Measurements from ENCODE around the gene SOCS3. TPM values are rescaled to one million over a fixed set of nuclear protein-coding genes. Genes with fewer than 3 reads are reported as not detected.
A peak's percentile ranks its signal among the peaks of the same experiment; 100 is the strongest.

Gene SOCS3
- polyA plus RNA-seq, 2 of the 4 experiments (the other 2 are of a cell fraction) = 13.5 to 14.7 TPM

DNA sequence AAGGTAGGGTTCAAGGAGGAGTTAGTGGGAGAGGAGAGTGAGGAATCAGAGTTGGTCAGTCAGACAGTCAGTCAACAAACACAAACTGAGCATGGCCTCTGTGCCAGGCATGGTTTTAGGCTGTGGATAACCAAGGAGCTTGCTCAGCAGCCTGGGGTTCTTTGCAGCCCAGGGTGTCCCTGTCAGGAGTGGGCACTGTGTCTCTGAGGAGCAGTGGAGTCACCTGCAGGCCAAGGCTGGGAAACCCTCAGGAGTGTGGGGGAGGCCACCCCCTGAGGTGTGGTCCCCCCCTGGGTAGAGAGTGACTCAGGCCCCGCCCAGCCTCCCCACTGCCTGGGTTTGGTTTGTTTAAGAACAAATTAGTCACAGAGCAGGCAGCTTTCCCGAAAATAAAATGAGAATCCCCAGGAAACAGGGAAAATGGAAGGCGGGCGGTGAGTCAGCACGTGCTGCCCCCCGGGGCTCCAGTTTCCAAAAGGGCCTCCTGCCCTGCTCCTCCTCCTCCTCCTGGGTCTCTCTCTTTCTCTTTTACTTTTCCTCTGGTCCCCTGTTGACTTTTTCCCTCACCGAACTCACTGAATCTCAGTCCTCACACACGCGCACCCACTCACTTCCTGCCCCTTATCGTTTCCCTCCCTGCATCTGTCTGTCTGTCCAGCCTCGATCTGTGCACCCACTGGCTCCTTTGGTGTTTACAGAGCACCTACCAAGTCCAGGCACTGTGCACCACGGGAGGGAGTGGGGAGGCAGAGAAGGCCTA lies 44.3 kb downstream of the SOCS3 start (continued):
- TF ChIP-seq EHMT2 (IDR thresholded peaks at IDR 0.05; ENCODE audit: low read depth) (no peak), EHF (CRISPR knock-in tag; IDR thresholded peaks at IDR 0.05) (peak; percentile 93), POLR2AphosphoS2 (conservative IDR thresholded peaks at IDR 0.05; ENCODE audit: low read length) (no peak), CBX8 (IDR thresholded peaks at IDR 0.05) (no peak), GATA3 (IDR thresholded peaks at IDR 0.05; ENCODE audit: borderline replicate concordance) (peak; percentile 94), ZC3H11A (IDR thresholded peaks at IDR 0.05) (no peak), JUN (IDR thresholded peaks at IDR 0.05) (peak; percentile 92 to 95), HEYL (CRISPR knock-in tag; IDR thresholded peaks at IDR 0.05) (peak; percentile 70; the same call in 1 of the 2 replicates), BHLHE40 (IDR thresholded peaks at IDR 0.05; ENCODE audit: low read depth, low read length) (peak; percentile 87), SREBF2 (IDR thresholded peaks at IDR 0.05) (peak; percentile 7; the same call in 1 of the 2 replicates), MAFK (IDR thresholded peaks at IDR 0.05; ENCODE audit: partially characterized antibody) (peak; percentile 69), FOSB (CRISPR knock-in tag; IDR thresholded peaks at IDR 0.05) (peak; percentile 89), RAD21 (conservative IDR thresholded peaks at IDR 0.05 in 1 of 2, IDR thresholded peaks at IDR 0.05 in 1 of 2) (peak; percentile 49 to 62)
- TF ChIP-seq, protein P1, sequence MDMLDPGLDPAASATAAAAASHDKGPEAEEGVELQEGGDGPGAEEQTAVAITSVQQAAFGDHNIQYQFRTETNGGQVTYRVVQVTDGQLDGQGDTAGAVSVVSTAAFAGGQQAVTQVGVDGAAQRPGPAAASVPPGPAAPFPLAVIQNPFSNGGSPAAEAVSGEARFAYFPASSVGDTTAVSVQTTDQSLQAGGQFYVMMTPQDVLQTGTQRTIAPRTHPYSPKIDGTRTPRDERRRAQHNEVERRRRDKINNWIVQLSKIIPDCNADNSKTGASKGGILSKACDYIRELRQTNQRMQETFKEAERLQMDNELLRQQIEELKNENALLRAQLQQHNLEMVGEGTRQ (IDR thresholded peaks at IDR 0.05) = peak; percentile 77
- TF ChIP-seq, protein P2, sequence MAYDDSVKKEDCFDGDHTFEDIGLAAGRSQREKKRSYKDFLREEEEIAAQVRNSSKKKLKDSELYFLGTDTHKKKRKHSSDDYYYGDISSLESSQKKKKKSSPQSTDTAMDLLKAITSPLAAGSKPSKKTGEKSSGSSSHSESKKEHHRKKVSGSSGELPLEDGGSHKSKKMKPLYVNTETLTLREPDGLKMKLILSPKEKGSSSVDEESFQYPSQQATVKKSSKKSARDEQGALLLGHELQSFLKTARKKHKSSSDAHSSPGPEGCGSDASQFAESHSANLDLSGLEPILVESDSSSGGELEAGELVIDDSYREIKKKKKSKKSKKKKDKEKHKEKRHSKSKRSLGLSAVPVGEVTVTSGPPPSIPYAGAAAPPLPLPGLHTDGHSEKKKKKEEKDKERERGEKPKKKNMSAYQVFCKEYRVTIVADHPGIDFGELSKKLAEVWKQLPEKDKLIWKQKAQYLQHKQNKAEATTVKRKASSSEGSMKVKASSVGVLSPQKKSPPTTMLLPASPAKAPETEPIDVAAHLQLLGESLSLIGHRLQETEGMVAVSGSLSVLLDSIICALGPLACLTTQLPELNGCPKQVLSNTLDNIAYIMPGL (CRISPR knock-in tag; IDR thresholded peaks at IDR 0.05; ENCODE audit: borderline replicate concordance) = 0 out of 2 replicates have a peak, but pooled peaks have one; percentile 32

DNA sequence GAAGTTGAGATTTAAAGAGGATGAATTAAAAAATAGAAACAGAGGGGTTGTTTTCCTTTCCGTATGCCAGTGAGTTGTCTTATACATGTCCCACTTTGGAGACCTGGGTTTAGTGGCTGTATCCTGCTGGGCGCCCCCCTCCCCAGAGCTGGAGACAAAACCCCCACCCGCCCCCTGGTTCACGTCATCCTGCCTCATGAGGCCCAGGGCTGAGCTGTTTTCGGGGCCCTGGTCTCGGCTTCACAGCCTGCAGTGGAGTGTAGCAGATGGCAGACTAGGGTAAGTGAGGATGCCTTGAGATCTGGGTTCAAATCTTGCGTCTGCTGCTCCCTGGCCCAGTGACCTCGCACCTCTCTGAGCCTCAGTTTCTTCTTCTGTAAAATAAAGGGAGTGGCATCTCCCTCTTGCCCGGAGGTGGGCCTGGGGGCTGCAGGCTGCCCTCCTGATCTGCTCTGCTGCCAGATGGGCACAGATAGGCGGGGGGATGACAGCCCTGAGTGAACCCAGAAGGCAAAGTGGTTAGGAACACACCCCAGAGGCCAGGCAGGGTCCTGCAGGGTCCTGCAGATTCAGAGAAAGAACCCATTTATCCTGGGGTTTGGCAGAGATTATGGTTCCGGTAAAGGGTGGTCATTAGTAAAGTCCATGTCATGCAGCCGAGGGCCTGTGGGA lies 45.1 kb downstream of the SOCS3 start:
- H3K4me3 ChIP-seq = peak overlapping the region; percentile 42
- ATAC-seq (peak; percentile 22 to 51; a peak in 4 of 6 replicates), FAIRE-seq (no peak), DNase-seq (ENCODE audit: low read depth in 1 of 2, low spot score in 1 of 2) (peak in 1 of 2 experiments; percentile 82)
- H3K9me3 ChIP-seq = no peaks in the 10 kb centered on the region
- CTCF ChIA-PET = interaction anchor here (0.7 to 17.0 kb wide), 20 partner anchors 9 to 178 kb away, joined by 3 to 249 read pairs (median 6); partner anchors contain the start of gene SOCS3
- 40% methylated on average over 12 of the region's 12 CpGs for WGBS (ENCODE audit: missing lambda C conversion rate)
- 0 out of 2 replicates have a peak, but pooled peaks have one; percentile 6 for TF ChIP-seq CHD4 (IDR thresholded peaks at IDR 0.05; ENCODE audit: borderline replicate concordance)
- TF ChIP-seq TP53 (CRISPR knock-in tag; IDR thresholded peaks at IDR 0.05) = no peak
- TF ChIP-seq KDM1A (IDR thresholded peaks at IDR 0.05; ENCODE audit: low read depth) = peak; percentile 26; the same call in 1 of the 2 replicates
- TF ChIP-seq, protein P3, sequence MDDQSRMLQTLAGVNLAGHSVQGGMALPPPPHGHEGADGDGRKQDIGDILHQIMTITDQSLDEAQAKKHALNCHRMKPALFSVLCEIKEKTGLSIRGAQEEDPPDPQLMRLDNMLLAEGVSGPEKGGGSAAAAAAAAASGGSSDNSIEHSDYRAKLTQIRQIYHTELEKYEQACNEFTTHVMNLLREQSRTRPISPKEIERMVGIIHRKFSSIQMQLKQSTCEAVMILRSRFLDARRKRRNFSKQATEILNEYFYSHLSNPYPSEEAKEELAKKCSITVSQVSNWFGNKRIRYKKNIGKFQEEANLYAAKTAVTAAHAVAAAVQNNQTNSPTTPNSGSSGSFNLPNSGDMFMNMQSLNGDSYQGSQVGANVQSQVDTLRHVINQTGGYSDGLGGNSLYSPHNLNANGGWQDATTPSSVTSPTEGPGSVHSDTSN (IDR thresholded peaks at IDR 0.05) = no peak
- H3K4me1 ChIP-seq = peaks cover 49% of the 10 kb centered on the region
- H3K4me2 ChIP-seq = peak overlapping the region; percentile 90
- POLR2A ChIA-PET = interaction anchor here (0.6 to 2.9 kb wide), 13 partner anchors 9 to 994 kb away, joined by 3 to 26 read pairs (median 4); partner anchors contain the start of genes PGS1 and SOCS3
- peak overlapping the region; percentile 94 to 95 for H3K27ac ChIP-seq

Measured in A549 (cell line).